Mucosa of rectum (tissue), 2 donors: ENCODE measurements around the gene TBC1D20.
A peak's percentile ranks its signal among the peaks of the same experiment; 100 is the strongest.
"Not testable (repeated sequence)": the region's sequence is repeated elsewhere in the genome, so short reads cannot be mapped to it uniquely, and the experiment has no call there.

Experiments used
- H3K27ac ChIP-seq, 2 donors: one replicate each; pipeline ENCODE4 v1.7.0; 2013; ENCODE audit warnings: inconsistent platforms in 2 of 2, low read depth in 2 of 2, low read length in 2 of 2
- H3K27me3 ChIP-seq, 2 donors: one replicate each; pipeline ENCODE4 v1.7.0; 2013; ENCODE audit warnings: low read length in 2 of 2; ENCODE audit not compliant: control insufficient read depth in 2 of 2, insufficient read depth in 2 of 2
- H3K36me3 ChIP-seq, 2 donors: one replicate each; pipeline ENCODE4 v1.7.0; 2013; ENCODE audit warnings: low read length in 2 of 2; ENCODE audit not compliant: control insufficient read depth in 2 of 2, insufficient read depth in 2 of 2
- H3K4me1 ChIP-seq, 2 donors: one replicate each; pipeline ENCODE4 v1.7.0; 2013; ENCODE audit warnings: low read length in 2 of 2, mild to moderate bottlenecking in 1 of 2; ENCODE audit not compliant: control insufficient read depth in 2 of 2, insufficient read depth in 2 of 2
- H3K4me3 ChIP-seq, 2 donors: one replicate each; pipeline ENCODE4 v1.7.0; 2013; ENCODE audit warnings: low read length in 2 of 2
- H3K9ac ChIP-seq, 2 donors: one replicate each; pipeline ENCODE4 v1.7.0; 2013; ENCODE audit warnings: low read length in 2 of 2, low read depth in 1 of 2, mild to moderate bottlenecking in 1 of 2
- H3K9me3 ChIP-seq, 2 donors: one replicate each; pipeline ENCODE4 v1.7.0; 2013; ENCODE audit warnings: low read length in 2 of 2; ENCODE audit not compliant: control insufficient read depth in 2 of 2
- donor health status: healthy.
- donor health status: Normal muscosa, but diverticular disease.

The TBC1D20 gene, protein sequence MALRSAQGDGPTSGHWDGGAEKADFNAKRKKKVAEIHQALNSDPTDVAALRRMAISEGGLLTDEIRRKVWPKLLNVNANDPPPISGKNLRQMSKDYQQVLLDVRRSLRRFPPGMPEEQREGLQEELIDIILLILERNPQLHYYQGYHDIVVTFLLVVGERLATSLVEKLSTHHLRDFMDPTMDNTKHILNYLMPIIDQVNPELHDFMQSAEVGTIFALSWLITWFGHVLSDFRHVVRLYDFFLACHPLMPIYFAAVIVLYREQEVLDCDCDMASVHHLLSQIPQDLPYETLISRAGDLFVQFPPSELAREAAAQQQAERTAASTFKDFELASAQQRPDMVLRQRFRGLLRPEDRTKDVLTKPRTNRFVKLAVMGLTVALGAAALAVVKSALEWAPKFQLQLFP

DNA sequence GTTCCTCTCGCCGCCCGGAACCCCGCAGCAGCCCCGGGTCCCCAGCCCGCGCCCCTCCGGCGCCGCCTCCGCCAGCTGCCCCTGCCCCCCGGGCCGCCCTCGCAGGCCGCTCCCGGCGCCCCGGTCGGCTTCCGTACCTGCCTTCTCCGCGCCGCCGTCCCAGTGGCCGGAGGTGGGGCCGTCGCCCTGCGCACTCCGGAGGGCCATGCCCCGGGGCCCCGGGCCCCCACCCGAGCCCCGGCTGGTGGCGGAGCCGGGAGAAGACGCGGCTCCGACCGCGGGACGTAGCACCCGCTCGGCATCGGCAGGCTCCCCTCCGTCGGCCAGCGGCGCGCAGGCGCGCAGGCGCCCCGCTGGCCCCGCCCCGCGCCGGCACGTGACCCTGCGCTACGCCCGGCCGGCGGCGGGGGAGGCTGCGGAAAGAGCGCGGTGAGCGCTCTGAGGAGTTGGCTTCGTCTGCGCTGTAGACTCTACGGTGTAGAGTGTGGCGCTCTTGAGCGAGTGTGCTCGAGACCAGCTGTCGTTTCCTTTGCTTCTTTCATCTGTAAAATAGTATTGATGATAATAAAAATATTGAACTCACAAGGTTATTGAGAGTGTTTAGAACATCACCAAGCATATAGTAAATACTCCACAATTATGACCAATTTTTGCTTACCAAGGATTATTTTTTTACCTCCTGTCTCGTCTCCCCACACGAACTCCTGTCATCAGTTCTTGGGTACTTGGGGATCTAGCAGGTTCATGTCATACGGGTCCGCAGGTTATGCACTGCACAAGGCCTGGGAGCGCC is at the start of gene TBC1D20:
TBC1D20 (minus strand) TSS at position 335 of the 793 bp plus-strand sequence; CDS start at position 207, 128 bp downstream.
- H3K9me3 ChIP-seq = no peaks in the 10 kb centered on the region
- no peaks in the 10 kb centered on the region for H3K36me3 ChIP-seq
- no peaks in the 10 kb centered on the region for H3K27me3 ChIP-seq
- H3K4me1 ChIP-seq = peaks cover 13 to 17% of the 10 kb centered on the region in 2 donors
- peak within 1 kb of the TSS; percentile 87 to 88 for H3K27ac ChIP-seq
- peak within 1 kb of the TSS; percentile 77 to 86 for H3K4me3 ChIP-seq
- H3K9ac ChIP-seq = peak within 1 kb of the TSS; percentile 71 to 77

DNA sequence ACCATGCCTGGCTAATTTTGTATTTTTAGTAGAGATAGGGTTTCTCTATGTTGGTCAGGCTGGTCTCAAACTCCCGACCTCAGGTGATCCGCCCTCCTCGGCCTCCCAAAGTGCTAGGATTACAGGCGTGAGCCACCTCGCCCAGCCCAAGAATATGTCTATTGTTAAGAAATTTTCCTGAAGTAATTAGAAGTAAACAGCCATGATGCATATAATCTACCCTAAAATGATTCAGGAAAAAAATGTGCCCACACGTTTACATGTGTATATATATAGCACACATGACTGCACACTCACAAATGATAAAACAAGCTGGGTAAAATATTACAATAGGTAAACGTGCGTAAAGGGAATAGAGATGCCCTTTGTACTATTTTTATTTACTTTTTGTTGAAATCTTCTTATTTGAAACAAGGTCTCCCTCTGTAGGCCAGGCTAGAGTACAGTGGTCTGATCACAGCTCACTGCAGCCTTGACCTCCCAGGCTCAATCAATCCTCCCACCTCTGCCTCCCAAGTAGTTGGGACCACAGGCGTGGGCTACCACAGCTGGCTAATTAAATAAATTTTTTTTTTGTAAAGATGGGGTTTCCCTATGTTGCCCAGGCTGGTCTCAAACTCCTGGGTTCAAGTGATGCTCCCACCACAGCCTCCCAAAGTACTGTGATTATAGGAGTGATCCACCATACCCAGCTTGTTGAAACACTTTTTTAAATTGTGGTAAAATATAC is 48.2 kb upstream of the TBC1D20 start:
- not testable (repeated sequence) for H3K4me1 ChIP-seq, H3K27me3 ChIP-seq, H3K4me3 ChIP-seq, H3K9me3 ChIP-seq, H3K9ac ChIP-seq
- Histone ChIP-seq H3K27ac (peak overlapping the region in 1 of 2 donors; percentile 38), H3K36me3 (peaks cover 15 to 25% of the 10 kb centered on the region in 2 donors)

- H3K4me1 ChIP-seq, H3K27me3 ChIP-seq, H3K9ac ChIP-seq, H3K27ac ChIP-seq, H3K4me3 ChIP-seq, H3K9me3 ChIP-seq: not testable (repeated sequence)
- peaks cover 22 to 33% of the 10 kb centered on the region in 2 donors for H3K36me3 ChIP-seq
Measured at GRCh38 chr20:508364-508787, 46.0 kb upstream of the TBC1D20 start.

DNA sequence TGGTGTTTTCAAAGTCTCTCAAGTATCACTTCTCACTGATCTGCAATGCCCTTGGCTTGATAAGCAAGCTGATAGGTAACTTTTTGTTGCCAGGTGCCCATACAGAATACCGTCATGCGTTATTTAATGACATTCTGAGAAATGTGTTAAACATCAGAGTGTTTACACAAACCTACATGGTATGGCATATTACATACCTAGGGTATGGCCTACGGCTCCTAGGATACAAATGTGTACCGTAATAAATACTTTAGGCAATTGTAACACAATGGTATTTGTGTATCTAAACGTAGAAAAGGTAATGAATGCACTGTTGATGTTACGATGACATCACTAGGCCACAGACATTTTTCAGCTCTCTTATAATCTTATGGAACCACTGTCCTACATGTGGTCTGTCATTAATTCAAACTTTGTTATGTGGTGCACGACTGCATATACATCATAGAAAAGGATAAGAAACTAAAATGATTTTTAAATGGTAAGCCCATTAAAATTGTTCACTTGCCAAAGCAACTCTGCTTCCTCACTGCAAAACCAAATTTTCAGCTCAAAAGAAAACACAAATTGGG is 45.5 kb upstream of the TBC1D20 start:
- H3K9ac ChIP-seq = no peak overlapping the region
- H3K4me1 ChIP-seq = peaks cover 3 to 10% of the 10 kb centered on the region in 2 donors
- no peaks in the 10 kb centered on the region for H3K9me3 ChIP-seq
- H3K4me3 ChIP-seq = no peak overlapping the region
- H3K36me3 ChIP-seq = peaks cover 28 to 38% of the 10 kb centered on the region in 2 donors
- H3K27ac ChIP-seq = no peak overlapping the region
- H3K27me3 ChIP-seq = no peaks in the 10 kb centered on the region

- Histone ChIP-seq H3K9ac (no peak overlapping the region), H3K27me3 (no peaks in the 10 kb centered on the region), H3K4me1 (peaks cover 3 to 10% of the 10 kb centered on the region in 2 donors), H3K36me3 (peaks cover 32 to 41% of the 10 kb centered on the region in 2 donors), H3K9me3 (no peaks in the 10 kb centered on the region), H3K4me3 (no peak overlapping the region), H3K27ac (no peak overlapping the region)
Measured at GRCh38 chr20:507006-507758, 44.8 kb upstream of the TBC1D20 start.

DNA sequence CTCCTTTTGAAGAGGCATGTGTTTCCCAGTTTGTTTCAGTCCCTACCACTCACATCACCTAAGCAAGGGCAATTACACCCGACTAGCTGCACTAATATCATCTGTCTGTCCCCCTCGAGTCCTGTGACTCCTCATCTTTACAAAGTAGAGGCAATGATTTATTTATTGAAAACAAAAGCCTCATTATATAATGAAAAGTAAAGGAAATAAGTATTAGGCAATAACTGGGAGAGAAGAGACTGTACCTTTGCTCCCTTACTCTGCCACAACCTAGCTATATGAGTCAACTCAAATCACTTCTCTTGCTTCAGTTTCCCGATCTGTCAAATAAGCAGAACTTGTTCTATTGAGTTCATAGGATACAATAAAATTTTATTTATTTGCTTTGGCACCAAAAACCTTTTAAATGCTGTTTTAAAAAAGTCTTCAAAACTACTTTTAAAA is 42.3 kb upstream of the TBC1D20 start:
- H3K4me3 ChIP-seq = no peak overlapping the region
- no peaks in the 10 kb centered on the region for H3K27me3 ChIP-seq
- peaks cover 46 to 56% of the 10 kb centered on the region in 2 donors for H3K36me3 ChIP-seq
- peaks cover 3 to 4% of the 10 kb centered on the region in 2 donors for H3K4me1 ChIP-seq
- H3K9ac ChIP-seq = no peak overlapping the region
- no peaks in the 10 kb centered on the region for H3K9me3 ChIP-seq
- no peak overlapping the region for H3K27ac ChIP-seq

DNA sequence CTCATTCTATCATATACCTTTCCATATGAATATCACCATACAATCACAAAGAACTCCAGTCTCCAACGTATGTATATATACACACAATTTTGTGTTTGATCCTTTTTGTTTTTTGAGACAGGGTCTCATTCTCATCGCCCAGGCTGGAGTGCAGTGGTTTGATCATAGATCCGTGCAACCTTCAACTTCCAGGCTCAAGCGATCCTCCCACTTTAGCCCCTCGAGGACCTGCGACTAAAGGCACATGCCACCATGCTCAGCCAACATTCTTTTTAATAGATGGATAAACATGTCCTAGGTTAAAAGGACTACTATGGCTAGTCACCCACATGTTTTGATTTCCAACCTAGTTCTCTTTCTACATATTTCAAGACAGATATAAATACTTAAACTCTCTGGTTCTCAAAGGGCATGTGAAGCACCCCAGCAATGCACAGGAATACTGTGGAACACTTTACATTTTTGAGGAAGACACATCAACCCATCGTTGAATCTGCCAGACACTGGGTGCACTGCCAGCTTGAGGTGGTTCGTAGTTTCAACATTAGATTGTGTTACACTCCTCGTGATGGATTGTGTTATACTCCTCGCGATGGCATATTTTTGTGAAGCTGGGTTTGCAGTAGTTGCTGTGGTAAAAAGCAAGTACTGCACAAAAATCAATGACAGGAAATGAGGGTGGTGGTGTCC is 40.9 kb upstream of the TBC1D20 start:
- Histone ChIP-seq H3K27me3 (no peaks in the 10 kb centered on the region), H3K4me1 (peaks cover 0 to 3% of the 10 kb centered on the region in 2 donors), H3K36me3 (peaks cover 53 to 65% of the 10 kb centered on the region in 2 donors), H3K4me3 (no peak overlapping the region), H3K9ac (no peak overlapping the region), H3K9me3 (no peaks in the 10 kb centered on the region), H3K27ac (no peak overlapping the region)

- H3K4me1 ChIP-seq = no peaks in the 10 kb centered on the region
- no peaks in the 10 kb centered on the region for H3K9me3 ChIP-seq
- peaks cover 50 to 72% of the 10 kb centered on the region in 2 donors for H3K36me3 ChIP-seq
- H3K27ac ChIP-seq = no peak overlapping the region
- no peak overlapping the region for H3K9ac ChIP-seq
- no peaks in the 10 kb centered on the region for H3K27me3 ChIP-seq
- no peak overlapping the region for H3K4me3 ChIP-seq
Measured at GRCh38 chr20:497979-498378, 35.6 kb upstream of the TBC1D20 start.
